Measurements from ENCODE around the gene PLA2G3.
"Not testable (repeated sequence)": the region's sequence is repeated elsewhere in the genome, so short reads cannot be mapped to it uniquely, and the experiment has no call there.

Gene PLA2G3

DNA sequence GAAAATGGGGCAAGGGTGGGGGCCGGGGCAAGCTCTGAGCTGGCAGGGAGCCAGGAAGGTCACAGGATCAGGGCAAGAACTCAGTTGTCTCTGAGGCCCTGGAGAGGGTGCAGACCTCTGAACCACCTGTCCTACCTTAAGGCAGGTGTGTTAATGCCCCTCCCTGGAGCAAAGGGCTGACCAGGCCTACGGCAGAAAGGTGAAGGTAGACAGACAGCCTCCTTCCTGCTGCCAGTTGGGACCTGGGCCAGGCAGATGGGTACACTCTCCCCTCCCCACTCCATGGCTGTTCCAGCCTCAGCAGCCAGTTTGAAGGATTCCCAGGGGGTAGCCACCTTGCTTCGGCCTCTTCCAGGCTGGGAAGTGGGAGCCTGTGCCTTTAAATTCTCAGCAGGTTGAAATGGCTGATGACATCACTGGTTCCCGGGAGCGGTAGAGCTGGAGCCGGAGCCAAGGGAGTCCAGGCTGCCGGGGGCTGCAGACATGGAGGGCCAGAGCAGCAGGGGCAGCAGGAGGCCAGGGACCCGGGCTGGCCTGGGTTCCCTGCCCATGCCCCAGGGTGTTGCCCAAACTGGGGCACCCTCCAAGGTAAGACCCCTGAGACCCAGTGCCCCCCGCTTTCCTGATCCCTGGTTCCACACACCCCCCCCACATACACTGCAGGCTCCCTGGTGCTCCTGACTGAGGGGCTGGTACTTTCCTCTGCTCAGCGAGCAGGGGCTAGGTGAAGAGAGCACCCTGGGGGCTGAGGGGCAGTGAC lies 17.6 kb downstream of the PLA2G3 start, which contains the start of gene INPP5J:
Gene INPP5J (plus strand): TSS at position 435 of the 760 bp plus-strand sequence. CDS start 49 bp downstream, at position 484.
- DNase-seq = no peak

GRCh38 chr22:31122196-31122531 lies 18.1 kb downstream of the PLA2G3 start:
- no peak for DNase-seq

- no peak for DNase-seq
Observed at GRCh38 chr22:31121403-31121802, 18.9 kb downstream of the PLA2G3 start.

DNA sequence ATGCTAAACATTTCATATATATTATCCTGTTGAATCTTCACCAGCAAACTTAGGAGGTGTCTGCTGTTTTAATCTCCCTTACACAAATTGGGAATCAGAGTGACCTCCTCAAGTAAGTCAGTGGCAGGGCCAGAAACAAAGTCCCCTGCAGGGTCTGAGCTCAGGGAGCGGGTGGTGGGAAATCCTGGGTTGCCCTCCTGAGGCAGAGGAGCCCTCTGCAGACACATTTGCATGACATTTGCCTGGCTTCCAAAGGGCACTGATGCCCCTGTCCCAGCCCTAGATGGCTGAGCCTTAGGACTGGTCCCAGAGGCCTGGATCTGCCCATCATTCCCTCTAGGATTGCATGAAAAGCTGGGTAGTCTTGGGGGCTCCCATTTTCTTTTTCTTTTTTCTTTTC lies 19.7 kb downstream of the PLA2G3 start:
- DNase-seq = no peak

DNA sequence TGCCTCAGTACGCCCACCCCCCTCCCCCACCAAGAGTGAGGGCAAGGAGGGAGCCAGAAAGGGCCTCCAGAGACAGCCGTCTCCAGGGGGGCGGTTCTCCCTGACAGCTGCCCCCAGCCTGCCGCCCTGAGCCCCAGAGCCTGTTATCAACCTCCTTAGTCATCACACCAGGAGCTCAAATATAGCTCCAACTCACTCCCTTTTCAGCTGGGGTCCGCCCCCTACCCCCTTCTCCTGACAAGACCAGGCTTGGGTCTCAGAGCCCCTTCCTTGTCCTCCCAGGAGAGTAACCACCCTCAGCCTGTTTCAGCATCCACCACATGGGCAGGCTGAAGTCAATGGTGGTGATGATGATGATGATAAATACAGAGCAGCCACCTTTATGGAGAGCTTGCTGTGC lies 20.1 kb downstream of the PLA2G3 start:
- DNase-seq = no peak

DNA sequence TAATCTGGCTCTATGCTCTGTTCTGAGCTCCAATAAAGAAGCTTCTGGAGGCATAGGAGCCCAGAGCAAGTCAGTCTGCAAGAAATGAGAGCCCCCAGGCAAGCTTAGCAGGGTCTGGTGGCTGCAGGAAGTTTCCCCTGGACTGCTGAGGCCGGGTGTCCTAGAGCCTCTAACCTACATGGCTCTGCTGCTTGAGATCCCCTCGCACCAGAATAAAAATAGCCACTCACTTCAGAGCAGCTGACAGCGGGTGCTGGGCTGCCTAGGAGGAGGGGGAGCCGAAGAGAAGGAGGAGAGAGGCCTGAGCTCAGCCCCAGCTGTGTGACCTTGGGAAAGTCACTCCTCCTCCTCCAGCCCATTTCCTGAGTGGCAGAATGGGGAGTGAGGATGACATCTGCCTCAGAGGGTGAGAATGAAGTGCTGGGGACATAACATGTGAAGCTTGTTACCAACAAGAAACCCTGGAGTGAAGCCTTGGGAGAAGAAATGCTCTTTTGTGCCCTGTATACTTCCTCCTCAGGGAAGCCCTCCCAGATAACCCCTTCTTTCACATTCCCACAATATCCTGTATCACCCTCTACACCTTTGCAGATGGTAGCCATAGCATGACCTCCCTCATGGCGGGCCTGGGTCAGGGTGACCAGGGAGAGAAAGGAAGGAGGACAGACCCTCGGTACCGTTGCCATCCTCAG lies 21.1 kb downstream of the PLA2G3 start:
- DNase-seq = no peak

- no peak for DNase-seq
Observed at GRCh38 chr22:31118046-31118820, 22.1 kb downstream of the PLA2G3 start.

GRCh38 chr22:31112547-31113091 lies 27.7 kb downstream of the PLA2G3 start:
- not testable (repeated sequence) for DNase-seq

GRCh38 chr22:31107894-31108218 lies 32.5 kb downstream of the PLA2G3 start:
- no peak for DNase-seq

GRCh38 chr22:31107178-31107893 lies 33.0 kb downstream of the PLA2G3 start, which contains the start of gene SELENOM:
TSS of gene SELENOM (minus strand) at chr22:31107568. CDS start at chr22:31107505, 63 bp downstream.
- peak; percentile 80 to 89 (median 82) for DNase-seq

- no peak for DNase-seq
Observed at GRCh38 chr22:31106731-31107177, 33.6 kb downstream of the PLA2G3 start.

- DNase-seq = no peak
Observed at GRCh38 chr22:31106001-31106571, 34.2 kb downstream of the PLA2G3 start.

GRCh38 chr22:31105282-31105929 lies 34.9 kb downstream of the PLA2G3 start:
- DNase-seq = no peak

DNA sequence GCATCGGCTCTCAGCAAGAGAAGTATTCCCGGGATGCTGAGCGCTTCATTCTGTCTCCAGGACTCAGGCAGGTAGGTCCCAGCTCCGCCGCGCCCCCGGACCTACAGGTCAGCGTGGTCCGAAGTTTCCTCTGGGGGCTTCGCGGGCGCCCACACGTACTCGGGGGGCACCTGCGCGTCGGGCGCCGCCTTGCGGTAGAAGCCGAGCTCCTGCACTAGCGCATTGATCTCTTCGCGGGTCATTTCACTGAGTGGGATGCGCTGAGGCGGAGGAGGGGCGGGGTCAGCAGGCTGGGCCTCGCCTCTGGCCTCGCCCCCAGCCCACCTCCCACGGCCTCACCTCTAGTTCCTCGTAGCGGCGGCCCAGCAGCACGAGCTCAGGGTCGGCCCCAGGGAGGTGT lies 35.4 kb downstream of the PLA2G3 start:
- DNase-seq = peak in 1 of 5 experiments; percentile 19

DNA sequence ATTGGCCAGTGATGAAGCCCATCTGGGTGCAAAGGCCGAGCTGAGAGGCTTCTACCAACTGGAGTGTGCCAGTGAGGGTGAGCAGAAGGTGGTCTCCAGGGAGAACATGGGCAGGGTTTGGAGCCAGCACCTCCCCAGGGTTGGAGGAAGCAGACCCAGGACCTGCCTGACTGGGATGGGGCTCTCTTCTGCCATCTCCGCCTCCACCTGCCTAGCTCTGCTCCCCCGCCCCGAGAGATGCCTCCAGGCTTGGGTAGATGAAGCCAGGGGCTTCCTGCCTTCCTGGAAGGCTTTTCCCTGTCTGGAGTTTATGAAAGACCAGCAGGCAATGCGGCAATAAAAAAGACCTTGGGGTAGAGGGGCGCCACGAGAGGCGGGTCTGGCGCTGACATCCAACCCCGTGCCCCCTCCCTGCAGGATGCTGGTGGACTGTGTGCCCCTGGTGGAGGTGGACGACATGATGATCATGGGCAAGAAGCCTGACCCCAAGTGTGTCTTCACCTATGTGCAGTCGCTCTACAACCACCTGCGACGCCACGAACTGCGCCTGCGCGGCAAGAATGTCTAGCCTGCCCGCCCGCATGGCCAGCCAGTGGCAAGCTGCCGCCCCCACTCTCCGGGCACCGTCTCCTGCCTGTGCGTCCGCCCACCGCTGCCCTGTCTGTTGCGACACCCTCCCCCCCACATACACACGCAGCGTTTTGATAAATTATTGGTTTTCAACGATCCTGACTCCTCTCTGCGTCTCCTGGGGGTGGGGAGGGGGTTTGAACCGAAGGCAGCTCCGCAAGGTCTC lies 36.2 kb downstream of the PLA2G3 start:
- no peak for DNase-seq

DNA sequence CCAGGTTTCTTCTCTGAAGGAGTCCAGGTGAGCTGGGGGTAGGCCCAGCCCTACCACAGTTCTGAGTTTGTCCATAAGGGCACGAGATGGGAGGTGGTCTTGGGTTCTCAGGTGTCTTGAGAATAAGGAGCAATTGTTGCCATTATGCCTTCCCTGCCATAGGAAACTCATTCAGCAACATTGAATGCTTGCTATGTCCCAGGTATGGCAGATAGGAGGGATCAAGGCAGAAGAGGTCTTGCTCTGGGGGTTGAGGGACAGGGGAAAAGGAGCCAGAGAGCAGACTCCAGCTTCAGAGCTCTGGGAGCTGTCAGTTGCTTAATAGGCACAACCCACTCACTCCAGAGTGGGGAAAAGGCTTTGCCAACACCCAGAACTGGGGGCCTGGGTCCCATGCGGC lies 37.2 kb downstream of the PLA2G3 start:
- no peak for DNase-seq

DNA sequence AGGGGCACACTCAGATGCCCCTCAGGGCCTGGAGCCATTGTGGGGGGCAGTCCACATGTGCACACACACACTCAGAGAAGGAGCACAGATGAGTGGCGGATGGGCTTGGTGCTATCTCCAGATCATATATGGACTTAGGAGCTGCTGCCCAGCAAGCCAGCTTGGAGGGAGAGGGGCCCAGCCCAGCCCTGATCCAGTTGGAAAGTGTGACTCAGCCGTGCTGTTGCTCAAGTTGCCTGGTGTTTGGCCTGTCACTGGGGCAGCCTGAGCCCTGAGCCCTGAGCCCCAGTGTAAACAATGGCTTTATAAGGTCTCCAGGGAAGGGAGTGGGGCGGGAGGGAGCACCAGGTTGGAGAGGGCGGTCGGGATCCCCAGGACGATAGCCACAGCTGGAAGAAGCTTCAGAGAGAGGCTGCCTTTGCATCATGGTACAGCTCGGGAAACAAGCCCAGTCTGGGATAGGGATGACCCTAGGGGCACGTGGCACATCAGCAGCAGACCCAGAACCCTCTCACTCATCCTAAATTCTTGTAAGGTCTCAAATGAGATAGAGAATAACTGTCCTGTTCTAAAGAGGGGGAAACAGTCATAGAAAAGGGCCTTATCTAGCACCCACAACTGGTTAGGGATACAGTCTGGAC lies 37.7 kb downstream of the PLA2G3 start:
- DNase-seq = no peak

DNA sequence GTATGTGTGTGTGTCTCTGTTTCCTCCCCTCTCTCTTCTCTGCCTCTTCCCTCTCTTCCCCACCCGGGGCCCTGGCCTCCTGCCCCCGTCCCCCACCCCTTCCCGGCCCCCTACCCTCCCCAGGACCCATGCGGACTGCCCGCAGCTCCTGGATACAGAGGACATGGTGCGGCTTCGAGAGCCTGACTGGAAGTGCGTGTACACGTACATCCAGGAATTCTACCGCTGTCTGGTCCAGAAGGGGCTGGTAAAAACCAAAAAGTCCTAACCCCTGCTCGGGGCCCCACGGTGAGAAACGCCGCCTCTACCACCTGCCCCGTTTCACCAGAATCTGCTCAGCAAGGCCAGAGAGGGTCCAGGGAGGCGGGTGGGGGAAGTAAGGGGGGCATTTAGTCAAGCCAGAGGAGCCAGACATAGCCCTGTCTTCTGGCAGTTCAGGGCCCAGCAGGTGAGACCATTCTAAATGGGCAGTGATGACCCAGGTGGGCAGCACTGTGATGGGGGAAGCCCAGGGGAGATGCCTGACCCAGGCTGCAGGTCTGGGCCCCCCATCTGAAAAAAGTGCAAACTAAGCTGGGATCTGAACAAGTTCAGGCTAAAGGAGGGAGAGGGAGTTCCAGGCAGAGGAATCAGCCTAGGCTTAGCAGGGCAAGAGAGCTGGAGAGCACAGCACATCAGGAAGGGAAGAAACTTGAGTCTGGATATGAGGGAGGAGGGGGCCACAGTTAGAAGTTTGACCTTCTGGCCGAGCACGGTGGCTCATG lies 39.4 kb downstream of the PLA2G3 start:
- no peak for DNase-seq

Data from T-helper 2 cell (primary cell).